Sigmoid colon (tissue), 7 donors: ENCODE data around the gene PIGN. TPM values are rescaled to one million over a fixed set of nuclear protein-coding genes. Genes with fewer than 3 reads are reported as not detected.

ENCODE experiments used
- DNase-seq: peaks from one replicate; pipeline ENCODE4 v3.0.0-alpha.2; 2019
- H3K27ac ChIP-seq, 4 donors: fragments of 200-600 bp; sonication (generic); one replicate each; pipeline ENCODE4 v1.5.1; 2016 to 2019; ENCODE audit warnings: mild to moderate bottlenecking in 1 of 4
- H3K27me3 ChIP-seq, 3 donors: fragments of 200-600 bp; sonication (generic); one replicate each; pipeline ENCODE4 v1.5.1; 2019; ENCODE audit warnings: mild to moderate bottlenecking in 1 of 3
- H3K36me3 ChIP-seq, 4 donors: fragments of 200-600 bp; sonication (generic); one replicate each; pipeline ENCODE4 v1.5.1; 2016 to 2019
- H3K4me1 ChIP-seq, 4 donors: fragments of 200-600 bp; sonication (generic); one replicate each; pipeline ENCODE4 v1.5.1; 2017 to 2019
- H3K4me3 ChIP-seq, 4 donors: fragments of 200-600 bp; sonication (generic); one replicate each; pipeline ENCODE4 v1.5.1; 2017 to 2019; ENCODE audit warnings: mild to moderate bottlenecking in 2 of 4, moderate library complexity in 1 of 4
- H3K9me3 ChIP-seq, 4 donors: fragments of 200-600 bp in 3 of 4; sonication (generic) in 3 of 4; one replicate each; pipeline versions ENCODE4 v1.5.1 to v1.6.1; 2013 to 2019
- CTCF ChIP-seq, 4 experiments: fragments of 450-650 bp in 3 of 4; fragments of 200-600 bp in 1 of 4; IDR thresholded peaks; one replicate each; pipeline ENCODE4 v1.5.1; 2016 to 2019; ENCODE audit warnings: antibody characterized with exemption in 4 of 4, mild to moderate bottlenecking in 3 of 4, moderate library complexity in 2 of 4
- EP300 ChIP-seq, 4 donors: sonication (generic); formaldehyde crosslinking; IDR thresholded peaks; one replicate each; pipeline ENCODE4 v1.6.1; 2017; ENCODE audit warnings: antibody characterized with exemption in 4 of 4
- POLR2A ChIP-seq, 2 donors: fragments of 450-650 bp; IDR thresholded peaks; one replicate each; pipeline ENCODE4 v1.6.1; 2016; ENCODE audit warnings: antibody characterized with exemption in 2 of 2, mild to moderate bottlenecking in 2 of 2, moderate library complexity in 2 of 2
- POLR2AphosphoS5 ChIP-seq, 4 donors: sonication (generic); formaldehyde crosslinking; IDR thresholded peaks; one replicate each; pipeline ENCODE4 v1.6.1; 2017; ENCODE audit warnings: antibody characterized with exemption in 4 of 4
- WGBS, 2 donors: extraction: QIAGEN DNeasy Blood & Tissue Kit; methylation state at CpG; one replicate each; pipeline ENCODE4 v1.1.7; 2013; 5-methylcytosine and 5-hydroxymethylcytosine counted together
- intact Hi-C: fragments of 100-400 bp; cut with DNase I; formaldehyde crosslinking; loops from one replicate; pipeline ENCODE4 v1.15.1; 2023
- polyA plus RNA-seq, 3 donors: library from polyadenylated mRNA; stranded (reverse); fragments of 200-250 nt; gene quantifications; one replicate each; pipeline ENCODE4 v1.2.3, GENCODE V29; 2013
- total RNA-seq, 4 donors: library from RNA; depleted of rRNA; stranded (reverse); fragments of >200 nt; gene quantifications; one replicate each; pipeline ENCODE4 v1.1.0, GENCODE V29; 2016
- donor health status: healthy with polysubstance abuse.
- donor health status: Bipolar disorder and iron deficiency.
- donor health status: healthy.

The PIGN gene
- total and polyA plus RNA-seq, 7 donors, result 3.0 to 23.2 (median 18.4) TPM

- H3K4me1 ChIP-seq, result peaks cover 0 to 4% (median 0%) of the 10 kb centered on the region in 4 donors
- no peaks in the 10 kb centered on the region for H3K36me3 ChIP-seq
- DNase-seq, result no peak
- WGBS, 2 donors, result 0 to 64% methylated on average over 1 of the region's 1 CpG
- intact Hi-C loops, result no loop called here
- no peaks in the 10 kb centered on the region for H3K9me3 ChIP-seq
- no peak overlapping the region for H3K4me3 ChIP-seq
- H3K27ac ChIP-seq, result no peak overlapping the region
- no peak for TF ChIP-seq POLR2AphosphoS5 (IDR thresholded peaks at IDR 0.05)
- no peak for TF ChIP-seq POLR2A (IDR thresholded peaks at IDR 0.05)
- TF ChIP-seq CTCF (IDR thresholded peaks at IDR 0.05), result no peak
- no peak for TF ChIP-seq EP300 (IDR thresholded peaks at IDR 0.05)
- H3K27me3 ChIP-seq, result no peaks in the 10 kb centered on the region
Observed at GRCh38 chr18:62201870-62202269, 15.0 kb upstream of the PIGN start.

DNA sequence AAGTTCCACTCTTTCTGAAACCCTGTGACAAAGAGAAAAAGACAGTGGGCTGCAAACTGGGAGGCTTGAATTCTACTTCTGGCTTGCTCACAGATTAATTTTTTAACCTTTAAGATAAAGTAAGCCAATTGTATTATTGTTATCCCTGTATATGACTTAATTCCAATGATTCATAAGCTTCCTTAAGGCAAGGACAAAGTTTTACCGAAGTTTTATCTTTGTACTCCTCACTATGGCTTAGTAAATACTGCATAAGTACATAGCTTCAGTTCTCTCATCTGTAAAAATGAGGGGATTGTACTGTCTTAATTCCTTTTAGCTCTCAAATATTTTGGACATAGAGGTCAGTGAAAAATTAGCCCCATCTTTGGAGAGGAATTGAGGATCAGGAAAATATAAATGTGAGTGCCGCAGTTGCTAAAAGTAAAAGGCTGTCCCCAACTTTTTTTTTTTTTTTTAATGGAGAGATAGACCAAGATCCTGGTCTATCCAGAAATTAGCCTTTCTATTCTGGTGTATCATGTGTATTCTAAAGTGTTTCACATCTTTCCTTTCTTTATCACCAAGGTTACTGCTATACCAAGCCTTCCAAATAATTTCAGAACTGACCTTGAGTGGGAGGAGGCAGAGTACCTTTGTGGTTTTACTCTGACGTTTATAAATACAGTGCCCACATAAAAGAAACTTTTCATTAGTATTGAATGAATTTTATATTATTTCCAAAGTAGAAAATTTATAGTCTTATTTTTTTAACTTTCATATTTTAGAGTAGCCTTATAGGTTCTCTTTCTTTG, 13.5 kb upstream of the PIGN start:
- intact Hi-C loops, result no loop called here
- WGBS, 2 donors, result 39 to 62% methylated on average over 3 of the region's 3 CpGs
- H3K27ac ChIP-seq, result no peak overlapping the region
- no peaks in the 10 kb centered on the region for H3K9me3 ChIP-seq
- TF ChIP-seq CTCF (IDR thresholded peaks at IDR 0.05), result no peak
- no peak for TF ChIP-seq POLR2A (IDR thresholded peaks at IDR 0.05)
- no peak for TF ChIP-seq POLR2AphosphoS5 (IDR thresholded peaks at IDR 0.05)
- no peak for TF ChIP-seq EP300 (IDR thresholded peaks at IDR 0.05)
- DNase-seq, result no peak
- H3K4me1 ChIP-seq, result peaks cover 0 to 4% (median 0%) of the 10 kb centered on the region in 4 donors
- H3K4me3 ChIP-seq, result no peak overlapping the region
- H3K27me3 ChIP-seq, result no peaks in the 10 kb centered on the region
- no peaks in the 10 kb centered on the region for H3K36me3 ChIP-seq

- no peaks in the 10 kb centered on the region for H3K27me3 ChIP-seq
- H3K9me3 ChIP-seq, result no peaks in the 10 kb centered on the region
- DNase-seq, result no peak
- intact Hi-C loops, result no loop called here
- H3K27ac ChIP-seq, result no peak overlapping the region
- H3K36me3 ChIP-seq, result no peaks in the 10 kb centered on the region
- H3K4me3 ChIP-seq, result no peak overlapping the region
- no peak for TF ChIP-seq POLR2A (IDR thresholded peaks at IDR 0.05)
- TF ChIP-seq POLR2AphosphoS5 (IDR thresholded peaks at IDR 0.05), result no peak
- TF ChIP-seq CTCF (IDR thresholded peaks at IDR 0.05), result no peak
- no peak for TF ChIP-seq EP300 (IDR thresholded peaks at IDR 0.05)
- WGBS, 2 donors, result 18 to 72% methylated on average over 2 of the region's 2 CpGs
- H3K4me1 ChIP-seq, result peaks cover 0 to 4% (median 1%) of the 10 kb centered on the region in 4 donors
Observed at GRCh38 chr18:62199629-62200028, 12.8 kb upstream of the PIGN start.

GRCh38 chr18:62198259-62198658, 11.4 kb upstream of the PIGN start:
- WGBS, 2 donors, result 24 to 61% methylated on average over 2 of the region's 2 CpGs
- TF ChIP-seq POLR2A (IDR thresholded peaks at IDR 0.05), result no peak
- TF ChIP-seq EP300 (IDR thresholded peaks at IDR 0.05), result no peak
- no peak for TF ChIP-seq CTCF (IDR thresholded peaks at IDR 0.05)
- no peaks in the 10 kb centered on the region for H3K9me3 ChIP-seq
- H3K4me1 ChIP-seq, result peaks cover 0 to 13% (median 12%) of the 10 kb centered on the region in 4 donors
- H3K27me3 ChIP-seq, result no peaks in the 10 kb centered on the region
- H3K27ac ChIP-seq, result no peak overlapping the region
- no peak for DNase-seq
- no peak overlapping the region for H3K4me3 ChIP-seq
- intact Hi-C loops, result no loop called here
- H3K36me3 ChIP-seq, result no peaks in the 10 kb centered on the region

- TF ChIP-seq POLR2AphosphoS5 (IDR thresholded peaks at IDR 0.05), result no peak
- TF ChIP-seq EP300 (IDR thresholded peaks at IDR 0.05), result no peak
- Histone ChIP-seq H3K9me3 (no peaks in the 10 kb centered on the region), H3K27me3 (no peaks in the 10 kb centered on the region), H3K36me3 (no peaks in the 10 kb centered on the region), H3K27ac (no peak overlapping the region), H3K4me1 (peaks cover 0 to 17% (median 12%) of the 10 kb centered on the region in 4 donors), H3K4me3 (no peak overlapping the region)
- intact Hi-C loops, result no loop called here
- no peak for DNase-seq
Observed at GRCh38 chr18:62196980-62197379, 10.1 kb upstream of the PIGN start.
